Lower lobe of right lung (tissue), 2 donors: ENCODE data around the gene SPNS2. TPM values are rescaled to one million over a fixed set of nuclear protein-coding genes. Genes with fewer than 3 reads are reported as not detected.

Experiments used
- ATAC-seq, 2 donors: fragments of 200-7000 bp; cut with Tn5 transposase; one replicate each; pipeline ENCODE4 v1.9.1; 2020 to 2022; ENCODE audit warnings: mild to moderate bottlenecking in 2 of 2, moderate library complexity in 2 of 2
- DNase-seq: peaks from one replicate; pipeline ENCODE4 v3.0.0-alpha.2; 2020
- H3K27ac ChIP-seq: fragments of 200-600 bp; one replicate; pipeline ENCODE4 v1.8.0; 2022
- H3K27me3 ChIP-seq: fragments of 200-600 bp; one replicate; pipeline ENCODE4 v1.8.0; 2022; ENCODE audit warnings: low read depth
- H3K36me3 ChIP-seq: fragments of 200-600 bp; one replicate; pipeline ENCODE4 v1.8.0; 2022; ENCODE audit warnings: mild to moderate bottlenecking
- H3K4me1 ChIP-seq: fragments of 200-600 bp; one replicate; pipeline ENCODE4 v1.8.0; 2022
- H3K4me3 ChIP-seq: fragments of 200-600 bp; one replicate; pipeline ENCODE4 v1.8.0; 2022; ENCODE audit warnings: mild to moderate bottlenecking
- H3K9me3 ChIP-seq: fragments of 200-600 bp; one replicate; pipeline ENCODE4 v1.8.0; 2022
- CTCF ChIP-seq: fragments of 200-600 bp; IDR thresholded peaks from one replicate; pipeline ENCODE4 v1.8.0; 2022; ENCODE audit warnings: antibody characterized with exemption, mild to moderate bottlenecking
- intact Hi-C: fragments of 100-400 bp; cut with DNase I; formaldehyde crosslinking; loops from one replicate; pipeline ENCODE4 v1.11.0; 2022
- total RNA-seq: library from RNA; stranded (reverse); fragmentation: NEBNext Ultra II Directional; extraction: Animal tissue kit (Norgen Biotek cat#: 25700); gene quantifications from one replicate; pipeline ENCODE4 v1.2.1, GENCODE V29; 2021
- donor health status: DM: no; HTN: yes; CAD: no; lungs with severe emphysema.

SPNS2 gene
- total RNA-seq, 1 donor from 2014 or later: 42.0 TPM

- Histone ChIP-seq H3K4me3 (no peak overlapping the region), H3K36me3 (peaks cover 94% of the 10 kb centered on the region), H3K9me3 (no peaks in the 10 kb centered on the region), H3K27me3 (no peaks in the 10 kb centered on the region), H3K27ac (no peak overlapping the region), H3K4me1 (peaks cover 37% of the 10 kb centered on the region)
- intact Hi-C loops: no loop called here
- DNase-seq: peak; percentile 43
- no peak for TF ChIP-seq CTCF
- ATAC-seq: no peak
These were observed 43.5 kb downstream of the SPNS2 start for GRCh38 chr17:4542003-4542725.

GRCh38 chr17:4542726-4543191 lies 44.1 kb downstream of the SPNS2 start:
- peaks cover 95% of the 10 kb centered on the region for H3K36me3 ChIP-seq
- DNase-seq (no peak), ATAC-seq (no peak)
- H3K9me3 ChIP-seq: no peaks in the 10 kb centered on the region
- no peaks in the 10 kb centered on the region for H3K27me3 ChIP-seq
- TF ChIP-seq CTCF: no peak
- intact Hi-C loops: no loop called here
- H3K4me1 ChIP-seq: peaks cover 31% of the 10 kb centered on the region
- no peak overlapping the region for H3K4me3 ChIP-seq
- no peak overlapping the region for H3K27ac ChIP-seq

- Histone ChIP-seq H3K36me3 (peaks cover 95% of the 10 kb centered on the region), H3K9me3 (no peaks in the 10 kb centered on the region), H3K4me1 (peaks cover 23% of the 10 kb centered on the region), H3K27me3 (no peaks in the 10 kb centered on the region), H3K27ac (no peak overlapping the region), H3K4me3 (no peak overlapping the region)
- ATAC-seq (no peak), DNase-seq (no peak)
- intact Hi-C loops: no loop called here
- TF ChIP-seq CTCF: no peak
These were observed 44.9 kb downstream of the SPNS2 start for GRCh38 chr17:4543557-4544026.

GRCh38 chr17:4544135-4544950 lies 45.7 kb downstream of the SPNS2 start:
- peak; percentile 38 for DNase-seq
- TF ChIP-seq CTCF: no peak
- H3K36me3 ChIP-seq: peaks cover 95% of the 10 kb centered on the region
- H3K9me3 ChIP-seq: no peaks in the 10 kb centered on the region
- H3K27me3 ChIP-seq: no peaks in the 10 kb centered on the region
- intact Hi-C loops: no loop called here
- H3K4me1 ChIP-seq: peaks cover 17% of the 10 kb centered on the region
- no peak overlapping the region for H3K4me3 ChIP-seq
- no peak for ATAC-seq
- no peak overlapping the region for H3K27ac ChIP-seq

- peaks cover 17% of the 10 kb centered on the region for H3K4me1 ChIP-seq
- intact Hi-C loops: no loop called here
- no peaks in the 10 kb centered on the region for H3K27me3 ChIP-seq
- H3K27ac ChIP-seq: no peak overlapping the region
- DNase-seq: no peak
- peaks cover 95% of the 10 kb centered on the region for H3K36me3 ChIP-seq
- ATAC-seq: no peak
- TF ChIP-seq CTCF: no peak
- H3K9me3 ChIP-seq: no peaks in the 10 kb centered on the region
- no peak overlapping the region for H3K4me3 ChIP-seq
These were observed 46.2 kb downstream of the SPNS2 start for GRCh38 chr17:4544951-4545216.
